WTC11 (cell line): ENCODE data around the gene PKP4.

ENCODE experiments used
- JUN ChIP-seq: sonication (generic); formaldehyde crosslinking; IDR thresholded peaks from 2 replicates; pipeline ENCODE4 v1.8.0; 2023; ENCODE audit warnings: mild to moderate bottlenecking, missing genetic modification reagents
- NFYB ChIP-seq: sonication (generic); formaldehyde crosslinking; conservative IDR thresholded peaks from 2 replicates; pipeline ENCODE4 v1.8.0; 2022; ENCODE audit warnings: low read depth, missing genetic modification reagents
- NR1H2 ChIP-seq: sonication (generic); formaldehyde crosslinking; IDR thresholded peaks from 2 replicates; pipeline ENCODE4 v1.9.0; 2021; ENCODE audit warnings: mild to moderate bottlenecking, moderate library complexity, missing genetic modification reagents
- OVOL2 ChIP-seq: fragments of 250-450 bp; sonication (Bioruptor Pico); IDR thresholded peaks from 2 replicates; pipeline ENCODE4 v1.9.0; 2021; ENCODE audit warnings: mild to moderate bottlenecking, borderline replicate concordance
- RORB ChIP-seq: fragments of 250-450 bp; sonication (Bioruptor Pico); IDR thresholded peaks from 2 replicates; pipeline ENCODE4 v1.9.0; 2021; ENCODE audit warnings: mild to moderate bottlenecking
- SP1 ChIP-seq: sonication (generic); formaldehyde crosslinking; conservative IDR thresholded peaks from 2 replicates; pipeline ENCODE4 v1.8.1; 2022; ENCODE audit warnings: missing genetic modification reagents
- ZNF416 ChIP-seq: fragments of 250-450 bp; sonication (Bioruptor Pico); IDR thresholded peaks from 2 replicates; pipeline ENCODE4 v1.9.0; 2021; ENCODE audit warnings: mild to moderate bottlenecking, inconsistent platforms
- TF ChIP-seq, protein P1 (sequence below): sonication (generic); formaldehyde crosslinking; IDR thresholded peaks from 2 replicates; pipeline ENCODE4 v1.8.1; 2023; ENCODE audit warnings: mild to moderate bottlenecking, missing genetic modification reagents
- TF ChIP-seq, protein P2 (sequence below): fragments of 200-600 bp; IDR thresholded peaks from 2 replicates; pipeline ENCODE4 v1.8.0; 2022; ENCODE audit warnings: antibody characterized with exemption
- TF ChIP-seq, protein P3 (sequence below): sonication (generic); formaldehyde crosslinking; IDR thresholded peaks from 2 replicates; pipeline ENCODE4 v1.8.1; 2023; ENCODE audit warnings: mild to moderate bottlenecking, moderate library complexity, missing genetic modification reagents

DNA sequence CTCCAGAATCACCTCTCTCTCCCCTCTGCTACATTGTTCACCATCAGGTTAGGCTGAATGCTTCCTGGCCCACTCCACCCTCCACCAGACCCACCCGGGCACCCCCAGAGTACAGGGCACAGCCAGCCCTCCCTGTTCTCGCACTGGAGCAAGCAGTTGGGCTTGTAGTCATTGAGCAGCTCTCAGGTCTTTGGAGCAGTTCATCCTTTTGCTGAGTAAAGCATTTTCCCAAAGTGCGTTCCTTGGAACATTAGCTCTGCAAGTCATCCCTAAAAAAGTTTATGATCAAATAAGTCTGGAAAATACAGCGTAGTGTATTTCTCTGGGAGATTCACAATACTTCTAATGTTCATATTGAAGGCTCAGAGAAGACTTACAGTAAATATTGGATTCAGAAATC is 234.9 kb downstream of the PKP4 start:
- TF ChIP-seq JUN (CRISPR knock-in tag) (no peak), NR1H2 (CRISPR knock-in tag) (no peak), RORB (CRISPR knock-in tag) (no peak), ZNF416 (CRISPR knock-in tag) (no peak), NFYB (CRISPR knock-in tag) (no peak), SP1 (CRISPR knock-in tag) (no peak), OVOL2 (CRISPR knock-in tag) (no peak)
- TF ChIP-seq, protein P1, sequence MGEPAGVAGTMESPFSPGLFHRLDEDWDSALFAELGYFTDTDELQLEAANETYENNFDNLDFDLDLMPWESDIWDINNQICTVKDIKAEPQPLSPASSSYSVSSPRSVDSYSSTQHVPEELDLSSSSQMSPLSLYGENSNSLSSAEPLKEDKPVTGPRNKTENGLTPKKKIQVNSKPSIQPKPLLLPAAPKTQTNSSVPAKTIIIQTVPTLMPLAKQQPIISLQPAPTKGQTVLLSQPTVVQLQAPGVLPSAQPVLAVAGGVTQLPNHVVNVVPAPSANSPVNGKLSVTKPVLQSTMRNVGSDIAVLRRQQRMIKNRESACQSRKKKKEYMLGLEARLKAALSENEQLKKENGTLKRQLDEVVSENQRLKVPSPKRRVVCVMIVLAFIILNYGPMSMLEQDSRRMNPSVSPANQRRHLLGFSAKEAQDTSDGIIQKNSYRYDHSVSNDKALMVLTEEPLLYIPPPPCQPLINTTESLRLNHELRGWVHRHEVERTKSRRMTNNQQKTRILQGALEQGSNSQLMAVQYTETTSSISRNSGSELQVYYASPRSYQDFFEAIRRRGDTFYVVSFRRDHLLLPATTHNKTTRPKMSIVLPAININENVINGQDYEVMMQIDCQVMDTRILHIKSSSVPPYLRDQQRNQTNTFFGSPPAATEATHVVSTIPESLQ (CRISPR knock-in tag): no peak
- TF ChIP-seq, protein P2, sequence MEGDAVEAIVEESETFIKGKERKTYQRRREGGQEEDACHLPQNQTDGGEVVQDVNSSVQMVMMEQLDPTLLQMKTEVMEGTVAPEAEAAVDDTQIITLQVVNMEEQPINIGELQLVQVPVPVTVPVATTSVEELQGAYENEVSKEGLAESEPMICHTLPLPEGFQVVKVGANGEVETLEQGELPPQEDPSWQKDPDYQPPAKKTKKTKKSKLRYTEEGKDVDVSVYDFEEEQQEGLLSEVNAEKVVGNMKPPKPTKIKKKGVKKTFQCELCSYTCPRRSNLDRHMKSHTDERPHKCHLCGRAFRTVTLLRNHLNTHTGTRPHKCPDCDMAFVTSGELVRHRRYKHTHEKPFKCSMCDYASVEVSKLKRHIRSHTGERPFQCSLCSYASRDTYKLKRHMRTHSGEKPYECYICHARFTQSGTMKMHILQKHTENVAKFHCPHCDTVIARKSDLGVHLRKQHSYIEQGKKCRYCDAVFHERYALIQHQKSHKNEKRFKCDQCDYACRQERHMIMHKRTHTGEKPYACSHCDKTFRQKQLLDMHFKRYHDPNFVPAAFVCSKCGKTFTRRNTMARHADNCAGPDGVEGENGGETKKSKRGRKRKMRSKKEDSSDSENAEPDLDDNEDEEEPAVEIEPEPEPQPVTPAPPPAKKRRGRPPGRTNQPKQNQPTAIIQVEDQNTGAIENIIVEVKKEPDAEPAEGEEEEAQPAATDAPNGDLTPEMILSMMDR: no peak
- TF ChIP-seq, protein P3, sequence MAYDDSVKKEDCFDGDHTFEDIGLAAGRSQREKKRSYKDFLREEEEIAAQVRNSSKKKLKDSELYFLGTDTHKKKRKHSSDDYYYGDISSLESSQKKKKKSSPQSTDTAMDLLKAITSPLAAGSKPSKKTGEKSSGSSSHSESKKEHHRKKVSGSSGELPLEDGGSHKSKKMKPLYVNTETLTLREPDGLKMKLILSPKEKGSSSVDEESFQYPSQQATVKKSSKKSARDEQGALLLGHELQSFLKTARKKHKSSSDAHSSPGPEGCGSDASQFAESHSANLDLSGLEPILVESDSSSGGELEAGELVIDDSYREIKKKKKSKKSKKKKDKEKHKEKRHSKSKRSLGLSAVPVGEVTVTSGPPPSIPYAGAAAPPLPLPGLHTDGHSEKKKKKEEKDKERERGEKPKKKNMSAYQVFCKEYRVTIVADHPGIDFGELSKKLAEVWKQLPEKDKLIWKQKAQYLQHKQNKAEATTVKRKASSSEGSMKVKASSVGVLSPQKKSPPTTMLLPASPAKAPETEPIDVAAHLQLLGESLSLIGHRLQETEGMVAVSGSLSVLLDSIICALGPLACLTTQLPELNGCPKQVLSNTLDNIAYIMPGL (CRISPR knock-in tag): no peak
